ENCODE results near the gene ADRM1.

The ADRM1 gene

DNA sequence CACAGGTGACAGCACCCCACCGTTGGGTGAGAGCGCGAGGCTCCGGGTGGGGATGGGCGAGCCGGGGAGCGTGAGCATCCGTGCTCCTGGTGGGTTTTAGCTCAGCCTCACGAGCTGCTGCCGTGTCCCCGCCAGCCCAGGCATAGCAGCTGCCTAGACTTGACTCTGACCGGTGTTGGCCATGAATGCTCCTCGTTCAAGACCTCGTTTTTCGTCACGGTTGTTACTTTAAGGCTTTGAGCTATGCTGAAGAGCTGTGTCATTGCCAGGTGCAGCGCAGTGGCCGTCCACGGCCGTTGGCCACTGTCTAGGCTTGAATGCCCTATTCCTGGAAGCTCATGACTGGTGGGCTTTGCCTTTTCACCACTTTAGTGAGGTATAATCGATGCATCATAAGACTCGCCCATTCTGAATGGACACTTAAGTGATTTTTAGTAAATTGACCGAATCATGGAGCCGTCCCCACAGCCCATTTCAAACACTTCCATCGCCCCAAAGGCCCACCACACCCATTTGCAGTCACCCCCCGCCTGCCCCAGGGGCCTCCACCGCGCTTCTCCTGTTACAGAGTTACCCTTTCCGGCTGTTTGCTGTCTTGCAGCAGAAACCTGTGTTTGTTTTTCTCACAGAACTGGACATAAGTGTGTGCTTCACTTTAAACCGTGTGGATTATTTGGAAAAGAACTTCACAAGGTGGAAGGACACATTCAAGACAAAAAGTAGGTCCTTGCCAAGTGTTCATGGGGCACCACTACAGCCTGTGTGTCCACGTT lies 21.4 kb upstream of the ADRM1 start:
- DNase-seq: no peak

DNA sequence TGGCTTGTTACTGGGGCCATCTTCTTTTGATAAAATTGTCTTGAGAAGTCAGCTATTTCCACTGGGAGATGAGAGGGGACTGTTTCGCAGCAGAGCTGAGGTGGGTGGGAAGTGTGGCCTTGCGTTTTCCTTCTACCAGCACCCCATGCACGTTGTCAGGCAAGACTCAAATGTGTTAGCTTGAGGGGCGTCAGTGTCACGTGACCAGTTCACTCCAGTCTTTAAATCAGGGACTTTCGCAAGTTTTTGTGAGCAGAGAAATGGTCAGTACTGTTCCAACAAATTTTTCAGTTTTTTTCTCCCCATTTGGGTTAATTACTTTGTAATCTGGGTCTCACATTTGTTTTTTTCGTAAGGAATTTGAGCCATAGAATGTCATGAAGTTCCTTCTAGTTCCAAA lies 20.7 kb upstream of the ADRM1 start:
- DNase-seq: no peak

DNA sequence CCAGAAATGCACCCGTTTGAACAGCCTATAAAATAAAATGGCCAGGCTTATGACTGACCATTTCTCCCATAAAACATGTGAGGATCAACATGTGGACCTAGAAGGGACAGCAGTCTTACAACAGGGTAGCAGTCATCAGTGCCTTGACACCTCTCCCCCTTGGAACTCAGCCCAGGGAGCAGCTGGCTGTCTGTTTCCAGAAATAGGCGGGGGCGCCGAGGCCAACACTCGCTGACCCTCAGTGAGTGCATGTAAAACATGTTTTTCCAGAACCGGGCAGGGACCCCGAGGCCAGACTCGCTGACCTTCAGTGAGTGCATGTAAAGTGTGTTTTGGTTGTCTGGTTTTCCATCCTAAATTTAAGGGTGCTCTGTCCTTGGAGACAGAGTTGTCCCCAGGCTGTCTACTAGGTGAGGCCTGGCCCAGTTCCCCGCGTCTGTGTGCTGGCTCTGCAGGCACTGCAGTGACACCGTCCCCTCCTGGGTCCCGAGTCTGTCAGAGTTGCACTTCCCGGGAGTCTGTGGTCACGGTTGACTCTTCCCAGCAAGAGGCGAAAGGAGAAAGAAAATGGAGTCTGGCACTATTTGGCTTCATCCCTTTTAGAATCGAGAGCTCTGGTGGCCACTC lies 19.8 kb upstream of the ADRM1 start:
- DNase-seq: no peak

DNA sequence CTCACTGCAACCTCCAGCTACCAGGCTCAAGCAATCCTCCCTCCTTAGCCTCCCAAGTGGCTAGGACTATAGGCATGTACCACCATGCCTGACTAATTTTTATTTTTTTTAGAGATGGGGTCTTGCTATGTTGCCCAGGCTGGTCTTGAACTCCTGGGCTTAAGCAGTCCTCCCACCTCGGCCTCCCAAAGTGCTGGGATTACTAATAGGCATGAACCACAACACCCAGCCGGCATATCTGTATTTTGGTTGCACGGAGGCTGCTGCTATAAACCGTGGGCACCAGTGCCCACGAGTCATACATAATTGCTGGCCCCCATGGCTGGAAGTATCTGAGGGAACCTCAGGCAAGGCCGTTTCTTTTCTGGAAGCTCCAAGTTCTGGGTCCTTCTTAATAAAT lies 18.3 kb upstream of the ADRM1 start:
- no peak for DNase-seq

DNA sequence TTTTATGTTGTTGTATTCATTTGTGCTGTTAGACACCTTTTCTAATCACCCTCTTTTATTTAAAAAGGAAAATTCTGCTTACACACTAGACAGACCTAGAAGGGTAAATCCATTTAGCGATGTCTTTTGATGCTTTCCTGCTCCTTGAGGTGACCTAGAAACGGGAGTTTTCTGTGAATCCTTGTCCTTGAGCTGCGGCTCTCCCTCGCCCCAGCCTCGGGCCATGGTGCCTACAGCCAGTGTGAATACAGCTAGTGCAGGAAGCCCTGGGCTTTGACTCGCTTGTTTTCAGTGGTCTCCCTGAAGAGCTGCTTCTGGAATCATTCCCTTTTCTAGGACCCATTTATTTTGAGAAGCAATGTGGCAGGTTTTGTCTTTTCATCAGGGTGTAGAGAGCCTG lies 17.6 kb upstream of the ADRM1 start:
- no peak for DNase-seq

DNA sequence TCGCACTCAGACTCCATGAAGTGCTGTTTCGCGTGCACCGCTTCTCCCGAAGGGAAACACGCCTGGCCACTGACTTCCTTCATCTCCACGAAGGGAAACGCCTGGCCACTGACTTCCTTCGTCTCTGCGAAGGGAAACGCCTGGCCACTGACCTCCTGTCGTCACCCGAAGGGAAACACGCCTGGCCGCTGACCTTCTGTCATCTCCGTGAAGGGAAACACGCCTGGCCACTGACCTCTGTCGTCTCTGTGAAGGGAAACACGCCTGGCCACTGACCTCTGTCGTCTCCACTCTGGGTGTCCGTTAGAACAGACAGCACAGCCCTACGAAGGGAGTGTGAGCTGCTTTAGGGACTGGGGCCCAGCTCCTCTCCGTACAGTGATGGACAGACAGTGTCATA lies 17.1 kb upstream of the ADRM1 start:
- no peak for DNase-seq

DNA sequence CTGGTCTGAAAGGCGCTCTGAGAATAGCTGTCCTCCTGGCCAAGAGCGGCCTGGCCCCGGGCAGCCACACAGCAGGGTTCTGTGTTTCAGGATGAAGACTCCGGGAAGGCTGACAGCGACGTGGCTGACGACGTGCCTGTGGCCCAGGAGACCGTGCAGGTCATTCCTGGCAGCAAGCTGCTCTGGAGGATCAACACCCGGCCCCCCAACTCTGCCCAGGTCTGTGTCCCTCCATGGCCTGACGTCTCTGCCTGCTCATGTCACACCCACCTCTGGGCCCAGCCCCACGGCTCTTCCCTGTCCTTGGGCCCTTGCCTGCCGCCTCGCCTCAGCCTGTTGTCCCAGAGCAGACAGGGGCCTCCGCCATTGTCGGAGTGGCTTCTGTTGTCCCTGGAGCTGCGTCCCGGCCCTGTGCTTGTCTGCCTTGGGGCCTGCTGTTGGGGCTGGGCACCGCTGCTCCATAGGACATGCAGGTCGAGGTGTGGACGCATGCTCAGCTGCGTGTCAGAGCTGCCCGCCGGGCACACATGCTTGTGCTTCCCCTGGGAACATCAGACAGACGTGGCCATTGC lies 16.2 kb upstream of the ADRM1 start:
- DNase-seq: no peak

DNA sequence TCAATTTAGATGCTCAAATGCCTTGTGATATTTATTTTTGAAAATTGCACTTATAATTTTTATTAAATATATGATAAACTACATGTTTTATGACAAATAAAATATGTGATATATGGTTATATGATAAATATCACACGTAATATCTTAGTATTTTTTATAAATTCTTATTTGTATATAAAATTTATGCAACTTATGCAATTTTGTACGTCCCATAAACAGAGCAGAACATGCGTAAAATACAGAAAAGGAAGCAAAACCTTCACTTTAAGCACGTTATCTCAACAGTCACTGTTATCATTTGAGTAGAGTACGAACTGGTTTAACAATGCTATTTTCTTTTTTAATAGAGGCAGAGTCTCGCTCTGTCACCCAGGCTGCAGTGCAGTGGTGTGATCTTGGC lies 15.7 kb upstream of the ADRM1 start:
- no peak for DNase-seq

DNA sequence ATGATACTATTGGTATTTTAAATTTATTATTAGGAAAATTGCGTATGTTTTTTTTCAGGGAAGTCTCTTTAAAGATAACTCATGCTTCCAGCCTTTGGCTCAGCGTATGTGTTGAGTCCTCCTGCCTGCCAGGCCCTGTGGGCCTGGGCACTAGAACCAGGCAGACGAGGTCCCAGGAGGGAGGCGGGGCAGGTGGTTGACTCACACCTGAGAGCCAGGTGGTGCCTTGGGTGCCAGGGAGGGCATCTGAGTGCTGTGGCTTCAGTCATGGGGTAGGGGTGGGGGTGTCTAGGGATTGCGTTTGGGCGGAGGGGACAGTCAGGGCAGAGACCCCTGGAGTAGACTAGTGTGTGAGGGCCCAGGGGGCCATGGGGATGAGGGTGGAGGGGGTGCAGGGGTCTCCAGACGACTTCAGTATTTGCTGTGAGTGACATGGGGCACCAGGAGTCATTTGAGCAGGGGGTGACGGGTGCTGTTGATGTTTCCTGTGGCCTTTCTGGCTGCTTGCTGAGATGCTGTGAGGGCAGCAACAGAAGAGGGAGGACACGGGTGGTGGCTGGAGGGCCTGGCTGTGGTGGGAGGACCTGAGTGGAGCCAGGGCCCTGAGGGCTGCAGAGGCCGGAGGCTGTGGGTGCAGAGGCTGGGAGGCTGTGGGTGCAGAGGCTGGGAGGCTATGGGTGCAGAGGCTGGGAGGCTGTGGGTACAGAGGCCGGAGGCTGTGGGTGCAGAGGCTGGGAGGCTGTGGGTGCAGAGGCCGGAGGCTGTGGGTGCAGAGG lies 14.8 kb upstream of the ADRM1 start:
- DNase-seq: no peak

DNA sequence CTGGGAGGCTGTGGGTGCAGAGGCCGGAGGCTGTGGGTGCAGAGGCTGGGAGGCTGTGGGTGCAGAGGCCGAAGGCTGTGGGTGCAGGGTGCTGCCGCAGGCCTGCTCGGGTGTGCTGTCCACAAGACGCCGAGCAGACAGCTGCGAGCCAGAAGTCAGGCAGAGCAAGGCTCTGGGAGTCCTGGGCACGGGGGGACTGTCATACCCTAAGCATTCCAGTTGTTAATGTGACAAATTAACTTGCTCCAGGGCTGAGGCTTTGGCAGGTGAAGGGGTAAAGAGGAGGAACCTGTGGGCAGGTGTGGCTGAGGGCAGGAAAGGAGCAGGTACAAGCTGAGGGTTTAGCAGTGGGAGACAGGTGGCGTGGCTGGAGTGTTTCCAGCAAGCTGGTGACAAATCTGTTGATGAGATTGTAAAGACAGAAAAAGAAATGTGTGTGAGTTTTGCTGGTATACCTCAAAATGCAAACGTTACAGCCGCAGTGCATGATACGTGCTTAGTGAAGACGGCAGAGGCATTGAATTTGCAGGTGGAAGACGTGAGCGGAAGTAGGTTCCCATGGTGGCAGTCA lies 14.2 kb upstream of the ADRM1 start:
- no peak for DNase-seq

DNA sequence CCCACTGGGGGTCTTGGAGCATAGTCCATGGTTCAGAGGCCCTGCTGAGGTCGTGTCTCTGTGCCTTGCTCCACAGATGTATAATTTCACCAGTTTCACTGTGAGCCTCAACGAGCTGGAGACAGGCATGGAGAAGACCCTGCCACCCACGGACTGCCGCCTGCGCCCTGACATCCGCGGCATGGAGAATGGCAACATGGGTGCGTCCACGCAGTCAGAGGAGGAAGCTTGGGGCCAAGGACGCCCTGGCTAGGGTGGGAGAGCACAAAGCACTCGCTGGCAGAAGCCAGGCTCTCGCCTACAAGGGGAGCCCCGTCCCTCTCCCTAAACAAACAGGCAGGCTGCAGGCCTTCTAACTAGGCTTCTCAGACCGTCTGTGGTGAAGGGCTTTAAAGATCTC lies 13.7 kb upstream of the ADRM1 start:
- DNase-seq: no peak

DNA sequence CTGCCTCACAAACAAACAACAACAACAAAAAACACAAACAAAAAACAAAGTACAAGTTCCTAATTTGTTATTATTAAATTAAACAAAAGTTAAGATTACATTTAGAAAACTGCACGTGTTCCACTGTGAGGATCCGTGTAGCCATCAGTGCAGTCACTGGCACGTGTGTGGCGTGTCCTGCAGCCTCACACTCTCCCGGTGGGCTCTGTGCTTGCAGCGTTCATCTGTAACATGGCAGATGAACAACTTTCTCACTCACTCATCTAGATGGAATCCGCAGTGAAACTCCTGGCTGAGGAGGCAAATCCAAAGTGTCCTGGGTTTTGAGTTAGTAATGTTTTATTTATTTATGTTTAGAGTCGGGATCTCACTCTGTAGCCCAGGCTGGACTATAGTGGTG lies 12.9 kb upstream of the ADRM1 start:
- no peak for DNase-seq

DNA sequence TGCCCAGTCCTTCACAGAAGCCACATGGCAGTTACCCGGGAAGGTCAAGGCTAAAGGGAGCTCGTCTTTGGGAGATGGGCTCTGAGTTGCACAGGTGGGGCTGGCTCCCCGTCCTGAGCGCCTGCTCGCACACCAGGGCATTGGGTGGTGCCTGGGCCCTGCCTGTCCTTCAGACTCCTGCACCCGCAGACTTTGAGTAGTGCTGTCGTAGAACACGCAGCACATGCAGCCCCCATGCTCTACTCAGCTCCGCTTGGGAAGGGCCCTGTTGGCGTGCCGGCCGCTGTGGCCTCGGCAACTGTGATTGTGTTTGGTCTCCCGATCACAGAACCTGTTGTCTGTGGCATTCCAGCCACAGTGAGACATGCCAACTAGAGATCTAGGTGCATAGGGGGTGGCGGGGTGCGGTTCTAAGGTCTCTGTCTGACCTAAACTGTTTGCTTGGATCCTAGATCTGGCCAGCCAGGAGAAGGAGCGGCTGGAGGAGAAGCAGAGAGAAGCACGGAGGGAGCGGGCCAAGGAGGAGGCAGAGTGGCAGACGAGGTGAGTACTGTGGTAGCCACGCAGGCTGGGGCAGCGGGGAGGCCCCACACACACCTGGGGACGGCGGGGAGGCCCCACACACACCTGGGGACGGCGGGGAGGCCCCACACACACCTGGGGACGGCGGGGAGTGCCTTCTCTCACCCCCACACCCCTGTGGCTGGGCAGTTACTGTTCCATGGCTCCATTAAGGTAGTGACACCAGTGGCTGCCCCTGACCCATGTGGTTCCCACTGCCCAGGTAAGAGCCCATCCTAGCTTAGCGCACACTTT lies 11.3 kb upstream of the ADRM1 start:
- no peak for DNase-seq

DNA sequence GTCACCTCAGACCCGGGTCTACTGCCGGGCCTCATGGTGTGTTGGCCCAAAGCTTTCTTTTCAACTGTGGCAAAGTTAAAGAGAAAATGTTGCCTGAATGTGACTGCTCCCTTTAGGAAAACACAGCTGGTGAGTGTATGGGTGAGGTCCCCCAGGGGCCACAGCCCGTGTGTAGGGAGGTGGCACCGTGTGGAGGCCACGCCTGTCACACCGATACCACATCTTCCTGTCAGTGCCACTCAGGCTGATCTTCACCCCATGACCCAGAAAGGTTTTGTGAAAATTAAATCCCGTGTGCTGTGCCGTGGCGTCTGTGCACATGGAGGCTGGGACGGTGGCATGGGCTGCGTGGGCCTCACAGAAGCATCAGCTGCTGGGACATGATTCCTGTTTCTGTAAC lies 10.7 kb upstream of the ADRM1 start:
- DNase-seq: no peak

DNA sequence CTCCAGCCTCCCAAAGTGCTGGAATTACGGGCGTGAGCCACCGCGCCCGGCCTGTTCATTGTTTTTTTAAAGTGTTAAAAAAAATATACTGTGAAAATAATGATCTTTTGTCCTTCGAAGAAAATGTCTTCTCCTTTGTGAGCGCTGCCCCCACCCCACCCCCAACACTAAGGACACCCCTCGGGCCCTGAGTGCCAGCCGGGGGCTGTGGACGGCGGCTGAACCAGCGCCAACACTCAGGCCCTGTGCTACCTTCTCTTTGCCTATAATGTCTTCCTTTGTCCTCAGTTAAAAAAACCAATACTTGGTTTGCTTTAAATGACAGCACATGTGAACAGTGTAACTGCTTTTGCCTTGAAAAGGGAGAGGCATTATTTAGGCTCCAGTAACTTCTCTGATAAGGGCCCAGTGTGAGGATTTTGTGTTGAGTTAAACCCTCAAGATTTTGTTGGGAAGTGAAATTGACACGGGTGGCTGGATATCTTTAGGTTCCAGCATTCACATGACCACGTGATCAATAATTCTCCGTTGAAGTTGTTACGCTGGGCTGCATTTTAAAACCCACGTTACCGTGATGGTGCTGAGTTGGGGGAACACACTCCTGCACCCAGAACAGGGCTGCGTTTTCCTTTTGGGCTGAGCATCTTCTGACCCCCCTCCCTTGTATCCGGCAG lies 9.5 kb upstream of the ADRM1 start:
- DNase-seq: no peak

DNA sequence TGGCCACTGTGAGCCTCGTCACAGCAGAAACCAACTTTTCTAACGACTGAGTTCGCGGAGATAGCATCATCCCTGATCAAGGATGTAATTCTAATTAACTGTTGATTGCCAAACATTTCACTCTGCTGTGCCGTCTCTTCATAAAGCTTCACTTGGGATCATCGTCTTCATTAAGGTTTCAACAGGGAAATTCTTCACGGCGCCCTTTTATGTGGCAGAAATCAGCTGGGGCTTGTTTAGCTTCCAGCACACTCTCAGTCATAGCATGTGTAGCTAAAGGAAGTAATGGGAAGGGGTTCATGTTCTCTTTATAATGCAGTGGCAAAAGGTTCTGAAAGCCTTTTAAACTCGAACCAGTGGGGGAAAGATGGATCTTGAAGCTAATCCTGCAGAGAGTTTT lies 8.9 kb upstream of the ADRM1 start:
- no peak for DNase-seq

DNA sequence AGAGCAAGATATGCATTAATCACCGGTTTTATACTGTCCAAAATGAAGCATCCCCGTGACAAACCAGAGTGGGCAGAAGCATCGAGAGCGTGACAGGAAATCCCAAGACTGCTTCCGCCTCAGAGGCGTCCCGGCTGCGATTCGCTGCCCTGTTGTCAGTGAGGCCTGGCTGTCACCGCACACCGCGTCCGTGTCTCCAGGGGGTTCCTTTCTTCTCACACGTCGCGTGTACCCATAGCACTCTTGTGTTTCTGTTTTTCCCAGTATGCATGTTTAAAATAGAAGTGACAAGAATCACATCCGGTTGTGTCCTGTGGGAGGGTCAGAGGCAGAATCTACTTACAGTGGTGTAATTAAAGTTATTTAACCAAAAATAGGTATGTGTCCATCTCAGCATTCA lies 8.3 kb upstream of the ADRM1 start:
- no peak for DNase-seq

DNA sequence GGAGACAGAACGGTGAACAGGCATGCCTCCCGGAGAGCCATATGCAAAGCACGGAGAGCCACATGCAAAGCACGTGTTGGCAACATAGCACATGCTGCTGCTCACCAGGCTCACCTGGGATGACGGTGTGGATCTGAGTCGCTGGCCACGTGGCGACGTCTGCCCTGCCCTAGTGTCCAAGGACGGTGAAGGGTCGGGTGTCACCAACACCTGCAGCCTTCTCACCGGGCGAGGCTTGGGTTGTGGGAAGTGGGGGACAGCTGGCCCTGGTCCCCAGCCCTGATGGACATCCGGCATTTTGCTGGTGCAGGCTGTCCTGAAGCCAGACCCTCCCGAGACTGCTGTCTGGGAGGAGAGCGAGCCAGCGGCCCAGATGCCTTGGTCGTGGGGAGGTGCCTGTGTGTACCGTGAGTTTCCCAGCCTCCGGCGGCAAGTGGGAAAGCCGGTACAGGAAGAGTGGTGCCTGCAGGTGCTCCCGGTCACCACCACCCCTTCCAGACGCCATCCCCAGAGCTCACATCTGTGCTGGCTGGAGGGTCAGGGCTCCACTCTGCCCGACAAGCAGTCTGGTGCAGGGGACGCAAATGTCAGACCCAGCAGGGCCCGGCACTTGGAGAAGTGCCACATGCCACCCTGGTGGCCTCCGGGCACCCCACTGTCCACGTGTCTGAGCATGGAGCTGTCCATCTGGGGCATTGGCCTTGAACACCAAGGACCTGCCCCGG lies 5.9 kb upstream of the ADRM1 start:
- no peak for DNase-seq

DNA sequence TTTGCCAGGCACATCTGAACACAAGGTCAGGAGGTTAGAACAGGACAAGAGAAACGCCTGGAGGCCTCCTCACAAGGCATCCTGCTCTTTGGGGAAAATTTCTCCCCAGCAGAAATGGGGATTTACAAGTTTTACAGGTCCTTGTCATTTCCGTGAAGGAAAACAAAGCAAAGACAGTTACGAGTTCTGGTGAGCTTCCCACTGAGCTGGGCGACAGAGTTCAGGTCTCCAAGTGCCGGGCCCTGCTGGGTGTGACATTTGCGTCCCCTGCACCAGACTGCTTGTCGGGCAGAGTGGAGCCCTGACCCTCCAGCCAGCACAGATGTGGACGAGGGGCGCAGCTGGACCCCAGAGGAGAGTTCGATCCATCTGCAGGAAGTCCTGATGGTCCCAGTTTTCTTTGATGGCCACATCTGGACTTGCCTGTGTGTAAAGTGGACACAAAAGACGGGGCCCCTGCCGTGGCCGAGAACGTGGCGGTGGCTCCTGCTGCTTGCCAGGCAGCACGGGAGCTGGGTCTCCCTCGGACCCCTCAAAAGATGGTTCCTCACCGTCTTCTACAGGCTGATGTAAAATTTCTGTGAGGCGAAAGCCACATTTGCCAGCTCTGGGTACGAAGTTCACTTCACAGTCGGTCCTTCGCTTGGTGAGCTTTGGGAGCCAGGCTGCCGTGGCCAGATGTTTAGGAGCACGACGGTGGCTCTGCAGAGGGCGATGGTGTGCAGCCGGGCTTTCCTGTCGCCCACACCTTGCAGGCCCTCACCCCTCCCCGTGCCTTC lies 5.2 kb upstream of the ADRM1 start:
- DNase-seq: no peak

DNA sequence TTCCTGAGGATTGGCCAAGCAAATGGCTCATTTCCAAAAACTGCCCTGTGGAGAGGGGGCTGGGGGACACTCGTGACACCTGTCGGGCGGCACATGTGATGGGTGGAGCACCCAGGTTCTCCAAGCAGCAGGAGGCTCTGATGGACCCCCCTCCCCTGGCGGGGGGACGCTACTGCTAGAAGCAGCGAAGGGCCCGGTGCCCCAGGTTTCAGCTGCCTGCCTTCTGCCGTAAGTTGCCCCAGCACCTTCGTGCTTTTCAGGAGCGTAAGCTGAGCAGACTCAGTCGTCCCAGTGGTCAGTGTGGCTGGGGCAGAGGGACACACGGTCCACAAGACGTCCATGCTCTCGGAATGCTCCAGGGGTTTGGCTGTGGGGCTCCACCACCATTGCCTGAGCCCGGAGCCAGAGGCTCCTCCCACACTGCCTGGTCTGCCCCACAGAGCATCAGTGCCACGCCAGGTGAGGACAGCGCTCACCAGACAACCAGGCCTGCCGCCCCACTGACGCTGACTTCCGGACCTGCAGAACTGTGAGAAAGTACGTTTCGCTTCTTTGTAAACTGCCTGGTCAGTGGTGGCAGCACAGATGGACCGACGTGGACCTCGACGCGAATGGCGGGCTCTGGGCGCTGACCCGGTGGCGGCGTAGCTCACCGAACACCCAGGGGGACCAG lies 4.1 kb upstream of the ADRM1 start:
- no peak for DNase-seq
